Measurements from ENCODE around the gene FOXD4.
"Not testable (repeated sequence)": the region's sequence is repeated elsewhere in the genome, so short reads cannot be mapped to it uniquely, and the experiment has no call there.

DNA sequence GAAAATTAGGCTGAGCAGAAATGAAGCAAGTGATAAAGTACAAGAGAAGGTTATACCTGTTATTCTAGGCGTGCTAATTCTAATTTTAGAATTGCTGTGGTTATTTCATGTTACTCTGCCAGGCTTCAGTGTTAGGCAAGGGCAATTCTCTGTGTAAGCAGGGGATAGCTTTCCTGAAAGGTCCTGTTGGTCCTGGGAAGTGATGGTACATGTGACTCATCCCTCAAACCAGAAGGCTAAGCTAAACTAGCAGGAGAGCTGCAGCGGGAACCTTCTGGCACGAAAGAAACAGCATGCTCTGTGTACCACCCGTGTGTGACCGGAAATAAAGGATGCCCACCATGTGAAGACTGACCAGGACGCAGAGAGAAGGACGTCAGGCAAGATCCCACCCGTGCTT is 8.7 kb downstream of the FOXD4 start:
- TF ChIP-seq, protein P1, sequence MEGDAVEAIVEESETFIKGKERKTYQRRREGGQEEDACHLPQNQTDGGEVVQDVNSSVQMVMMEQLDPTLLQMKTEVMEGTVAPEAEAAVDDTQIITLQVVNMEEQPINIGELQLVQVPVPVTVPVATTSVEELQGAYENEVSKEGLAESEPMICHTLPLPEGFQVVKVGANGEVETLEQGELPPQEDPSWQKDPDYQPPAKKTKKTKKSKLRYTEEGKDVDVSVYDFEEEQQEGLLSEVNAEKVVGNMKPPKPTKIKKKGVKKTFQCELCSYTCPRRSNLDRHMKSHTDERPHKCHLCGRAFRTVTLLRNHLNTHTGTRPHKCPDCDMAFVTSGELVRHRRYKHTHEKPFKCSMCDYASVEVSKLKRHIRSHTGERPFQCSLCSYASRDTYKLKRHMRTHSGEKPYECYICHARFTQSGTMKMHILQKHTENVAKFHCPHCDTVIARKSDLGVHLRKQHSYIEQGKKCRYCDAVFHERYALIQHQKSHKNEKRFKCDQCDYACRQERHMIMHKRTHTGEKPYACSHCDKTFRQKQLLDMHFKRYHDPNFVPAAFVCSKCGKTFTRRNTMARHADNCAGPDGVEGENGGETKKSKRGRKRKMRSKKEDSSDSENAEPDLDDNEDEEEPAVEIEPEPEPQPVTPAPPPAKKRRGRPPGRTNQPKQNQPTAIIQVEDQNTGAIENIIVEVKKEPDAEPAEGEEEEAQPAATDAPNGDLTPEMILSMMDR (IDR thresholded peaks at IDR 0.05): not testable (repeated sequence)
- not testable (repeated sequence) for TF ChIP-seq POLR2A (IDR thresholded peaks at IDR 0.05)
